IgD-negative memory B cell (primary cell): ENCODE results near the gene PALLD. TPM values are rescaled to one million over a fixed set of nuclear protein-coding genes. Genes with fewer than 3 reads are reported as not detected.

ENCODE experiments used
- H3K27ac Mint-ChIP-seq, 3 donors: one replicate each; pipeline ENCODE4 v1.8.0; 2020 to 2022; ENCODE audit warnings: mild to moderate bottlenecking in 3 of 3, mixed read lengths in 3 of 3, moderate library complexity in 1 of 3
- H3K27me3 Mint-ChIP-seq: one replicate; pipeline ENCODE4 v1.8.0; 2021; ENCODE audit warnings: mixed read lengths
- H3K36me3 Mint-ChIP-seq: one replicate; pipeline ENCODE4 v1.8.0; 2020; ENCODE audit warnings: mild to moderate bottlenecking, mixed read lengths
- H3K4me1 Mint-ChIP-seq, 3 donors: one replicate each; pipeline ENCODE4 v1.8.0; 2020 to 2022; ENCODE audit warnings: mixed read lengths in 3 of 3, mild to moderate bottlenecking in 1 of 3
- H3K4me3 Mint-ChIP-seq, 4 donors: one replicate each; pipeline ENCODE4 v1.8.0; 2020 to 2022; ENCODE audit warnings: mild to moderate bottlenecking in 4 of 4, mixed read lengths in 4 of 4, moderate library complexity in 3 of 4
- H3K9me3 Mint-ChIP-seq, 3 donors: one replicate each; pipeline ENCODE4 v1.8.0; 2020 to 2021; ENCODE audit warnings: mixed read lengths in 3 of 3, mild to moderate bottlenecking in 1 of 3
- polyA plus RNA-seq: library from polyadenylated mRNA; unstranded; fragments of 300-500 nt; fragmentation: Illumina TruSeq; gene quantifications from one replicate; pipeline ENCODE4 v1.2.3, GENCODE V29; 2021

PALLD gene
- polyA plus RNA-seq, 1 donor from 2014 or later: 0.31 TPM

DNA sequence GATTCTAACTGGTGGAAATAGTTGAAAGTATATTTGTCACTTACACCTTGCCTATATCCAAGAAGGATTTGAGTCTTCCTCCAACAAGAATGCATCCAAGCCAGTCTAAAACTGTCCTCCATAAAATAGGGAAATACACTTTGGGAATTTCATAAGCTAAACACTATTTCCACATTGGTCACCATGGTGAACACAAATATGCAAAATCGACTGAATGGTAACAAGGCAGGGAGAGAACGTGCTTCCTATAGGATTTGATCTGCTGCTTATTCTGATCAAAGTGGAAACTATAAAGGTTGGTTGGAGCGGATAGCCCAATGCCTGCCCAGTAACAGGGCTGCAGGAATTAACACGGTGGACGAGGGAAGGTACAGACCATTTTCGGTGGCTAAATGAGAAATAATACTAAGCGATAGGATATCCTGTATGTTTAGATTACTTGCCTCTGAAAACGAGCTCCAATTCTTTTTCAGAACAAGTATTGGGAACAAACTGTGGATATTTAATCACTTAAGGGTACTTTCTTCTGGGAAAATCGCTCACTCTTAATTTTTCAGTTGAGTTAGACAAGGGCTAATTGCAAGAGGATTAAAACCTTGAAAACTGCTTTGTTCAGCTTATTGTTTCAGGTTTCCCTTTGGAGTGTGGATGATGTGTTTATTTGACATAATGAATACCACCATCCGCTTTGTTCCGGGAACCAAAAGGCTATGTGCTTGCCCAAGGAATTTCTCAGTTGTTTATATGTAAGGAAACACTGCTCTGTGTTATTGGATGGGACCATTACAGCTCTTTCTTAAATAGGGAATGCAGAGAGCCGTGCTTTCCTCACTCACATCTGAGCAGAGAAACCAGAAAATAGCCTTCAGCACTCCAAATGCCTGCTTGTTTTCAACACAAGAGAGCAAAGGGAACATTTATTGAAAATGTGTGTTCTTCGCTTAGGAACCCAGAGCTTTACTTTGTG is 318.8 kb downstream of the PALLD start:
- Mint-ChIP-seq H3K27me3 (peaks cover 20% of the 10 kb centered on the region), H3K27ac (no peak overlapping the region), H3K36me3 (no peaks in the 10 kb centered on the region), H3K9me3 (no peaks in the 10 kb centered on the region), H3K4me1 (peaks cover 0 to 11% (median 0%) of the 10 kb centered on the region in 3 donors), H3K4me3 (no peak overlapping the region)

DNA sequence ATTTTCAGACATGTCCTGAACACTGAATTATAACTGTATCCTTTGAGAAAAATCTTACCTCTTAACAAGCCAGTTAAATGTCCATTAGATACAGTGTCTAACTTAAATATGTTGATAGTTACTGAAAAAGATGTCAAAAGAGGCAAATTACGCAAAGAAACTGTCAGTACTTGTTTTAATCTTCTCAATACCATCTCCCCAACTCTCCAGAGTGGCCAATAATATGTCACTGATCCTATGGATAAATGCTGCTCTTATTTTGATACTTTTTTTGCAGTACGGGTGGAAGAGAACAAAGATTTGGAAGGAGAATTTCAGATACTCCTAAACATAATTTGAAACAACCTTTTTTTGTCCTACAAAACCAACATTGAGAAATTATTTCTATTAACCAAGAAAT is 320.5 kb downstream of the PALLD start:
- Mint-ChIP-seq H3K27me3 (peaks cover 15% of the 10 kb centered on the region), H3K4me1 (peaks cover 0 to 11% (median 0%) of the 10 kb centered on the region in 3 donors), H3K4me3 (no peak overlapping the region)

DNA sequence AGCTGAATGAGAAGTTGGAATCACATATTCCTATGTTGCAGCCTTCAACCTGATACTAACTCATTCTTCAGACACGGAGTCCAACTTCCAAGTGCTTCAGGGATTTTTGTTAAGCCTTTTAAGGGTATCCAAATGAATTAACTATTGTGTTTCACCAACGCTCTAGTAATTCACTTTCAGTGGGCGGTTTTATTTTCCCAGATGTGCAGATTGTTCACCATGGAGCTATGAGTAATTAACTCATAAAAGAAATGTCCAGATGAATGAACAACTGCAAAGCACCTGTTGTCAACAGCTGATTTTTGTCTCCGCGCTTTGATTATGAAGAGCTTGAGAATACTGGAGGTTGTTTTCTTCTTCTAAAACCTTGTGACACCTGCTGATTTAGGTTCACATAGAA is 325.6 kb downstream of the PALLD start:
- Mint-ChIP-seq H3K9me3 (no peaks in the 10 kb centered on the region), H3K27me3 (no peaks in the 10 kb centered on the region), H3K4me1 (peaks cover 0 to under 1% (median 0%) of the 10 kb centered on the region in 3 donors), H3K4me3 (peak overlapping the region in 1 of 4 donors; percentile 5), H3K36me3 (no peaks in the 10 kb centered on the region), H3K27ac (no peak overlapping the region)

More for the DNA sequence above, 320.5 kb downstream of the PALLD start:
- no peaks in the 10 kb centered on the region for H3K36me3 Mint-ChIP-seq
- H3K27ac Mint-ChIP-seq: no peak overlapping the region
- H3K9me3 Mint-ChIP-seq: no peaks in the 10 kb centered on the region

DNA sequence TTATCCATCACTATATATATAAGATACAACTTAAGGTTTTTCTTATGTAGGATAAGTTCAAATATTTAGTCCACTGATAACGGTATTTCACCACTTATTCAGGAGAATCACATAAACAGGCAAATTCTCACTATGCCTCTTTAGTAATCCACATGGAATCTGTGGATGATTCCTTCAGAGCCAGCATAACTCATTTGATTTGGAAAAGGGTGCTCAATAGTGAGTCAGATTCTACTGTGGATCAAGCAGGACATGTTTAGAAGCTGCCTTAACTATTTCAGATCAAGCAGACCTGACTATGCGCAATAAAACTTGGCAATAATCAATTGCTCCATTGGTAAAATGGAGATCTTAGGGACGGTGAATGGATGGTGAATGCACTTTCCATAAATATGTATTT is 329.1 kb downstream of the PALLD start:
- Mint-ChIP-seq H3K4me3 (no peak overlapping the region), H3K27me3 (peaks cover 3% of the 10 kb centered on the region), H3K36me3 (no peaks in the 10 kb centered on the region), H3K9me3 (no peaks in the 10 kb centered on the region), H3K27ac (no peak overlapping the region), H3K4me1 (peaks cover 0 to 1% (median 0%) of the 10 kb centered on the region in 3 donors)

DNA sequence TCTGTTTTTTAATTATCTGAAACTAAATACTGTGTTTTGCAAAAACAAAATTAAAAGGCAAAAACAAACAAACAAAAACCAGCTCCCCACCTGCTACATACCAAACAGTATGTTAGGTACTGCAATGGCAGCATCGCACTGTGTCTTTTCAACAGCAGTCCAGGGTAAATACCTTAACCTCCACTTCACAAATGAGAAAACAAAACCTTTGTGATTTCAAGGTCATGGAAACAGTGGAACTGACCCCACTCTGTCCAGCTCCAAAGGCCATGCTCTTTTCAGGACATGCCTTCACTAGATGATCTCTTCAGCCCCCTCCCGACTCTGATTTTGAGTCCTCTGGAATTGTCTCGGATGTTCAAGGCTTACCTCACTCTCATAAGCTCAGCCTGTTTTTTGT is 329.8 kb downstream of the PALLD start:
- Mint-ChIP-seq H3K4me3 (no peak overlapping the region), H3K27ac (no peak overlapping the region), H3K9me3 (no peaks in the 10 kb centered on the region), H3K4me1 (peaks cover 4 to 5% (median 4%) of the 10 kb centered on the region in 3 donors), H3K36me3 (no peaks in the 10 kb centered on the region), H3K27me3 (peaks cover 8% of the 10 kb centered on the region)

DNA sequence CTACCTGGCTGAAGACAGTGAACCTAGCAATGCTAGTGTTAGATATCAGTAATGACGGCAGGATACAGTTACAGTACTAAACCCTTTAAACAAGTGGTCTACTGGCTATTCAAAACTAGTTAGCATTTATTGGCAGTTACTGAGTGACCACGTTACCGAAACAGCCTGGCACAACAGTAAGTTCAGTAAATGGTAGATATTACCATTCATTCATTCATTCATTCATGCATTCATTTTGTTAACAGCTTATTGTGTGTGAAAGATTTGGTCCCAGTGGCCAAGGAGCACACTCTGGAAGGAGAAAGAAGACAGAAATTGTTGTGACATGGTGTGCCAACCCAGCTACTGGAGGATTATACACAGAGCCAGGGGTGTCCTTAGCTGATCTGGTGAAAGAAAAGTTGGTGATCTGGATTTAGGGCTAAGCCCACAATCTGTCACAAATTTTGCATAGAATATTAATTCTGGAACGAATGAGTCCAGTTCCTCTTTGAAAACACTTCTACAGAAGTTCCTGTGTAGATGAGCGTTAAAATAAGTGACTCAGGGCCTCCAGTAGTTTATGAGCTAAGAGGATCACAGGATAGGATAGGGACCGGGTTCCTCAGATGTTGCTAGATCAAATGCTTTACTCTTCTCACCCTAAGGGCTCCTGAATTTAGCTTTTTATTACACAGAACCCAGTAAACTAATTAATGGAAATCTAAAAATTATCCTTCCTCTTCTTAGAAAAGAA is 334.1 kb downstream of the PALLD start:
- peaks cover 5 to 8% (median 7%) of the 10 kb centered on the region in 3 donors for H3K4me1 Mint-ChIP-seq
- H3K27ac Mint-ChIP-seq: peak overlapping the region in 1 of 3 donors; percentile 80
- peaks cover 26% of the 10 kb centered on the region for H3K27me3 Mint-ChIP-seq
- H3K4me3 Mint-ChIP-seq: peak overlapping the region; percentile 82 to 91 (median 83)
- peaks cover 2% of the 10 kb centered on the region for H3K36me3 Mint-ChIP-seq
- no peaks in the 10 kb centered on the region for H3K9me3 Mint-ChIP-seq

DNA sequence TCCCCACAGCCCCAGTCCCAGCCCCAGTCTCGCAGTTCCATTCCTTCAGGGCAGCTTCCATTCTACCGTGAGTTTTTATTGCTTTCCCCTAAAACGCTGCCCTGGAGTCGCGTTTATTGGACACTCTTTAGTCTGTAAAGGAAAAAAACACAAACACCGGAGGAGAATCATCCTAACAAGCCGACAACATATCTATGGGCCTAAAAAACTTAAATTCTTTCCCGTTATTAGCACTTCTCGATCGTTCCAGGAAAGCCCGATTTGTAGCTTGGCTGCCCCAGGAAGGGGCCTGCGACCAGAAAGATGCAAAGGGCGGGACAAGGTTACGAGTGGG is 334.7 kb downstream of the PALLD start:
- Mint-ChIP-seq H3K27ac (peak overlapping the region in 1 of 3 donors; percentile 80), H3K36me3 (peaks cover 2% of the 10 kb centered on the region), H3K4me3 (peak overlapping the region; percentile 82 to 91 (median 83)), H3K9me3 (no peaks in the 10 kb centered on the region), H3K4me1 (peaks cover 5 to 8% (median 7%) of the 10 kb centered on the region in 3 donors), H3K27me3 (peaks cover 30% of the 10 kb centered on the region)

DNA sequence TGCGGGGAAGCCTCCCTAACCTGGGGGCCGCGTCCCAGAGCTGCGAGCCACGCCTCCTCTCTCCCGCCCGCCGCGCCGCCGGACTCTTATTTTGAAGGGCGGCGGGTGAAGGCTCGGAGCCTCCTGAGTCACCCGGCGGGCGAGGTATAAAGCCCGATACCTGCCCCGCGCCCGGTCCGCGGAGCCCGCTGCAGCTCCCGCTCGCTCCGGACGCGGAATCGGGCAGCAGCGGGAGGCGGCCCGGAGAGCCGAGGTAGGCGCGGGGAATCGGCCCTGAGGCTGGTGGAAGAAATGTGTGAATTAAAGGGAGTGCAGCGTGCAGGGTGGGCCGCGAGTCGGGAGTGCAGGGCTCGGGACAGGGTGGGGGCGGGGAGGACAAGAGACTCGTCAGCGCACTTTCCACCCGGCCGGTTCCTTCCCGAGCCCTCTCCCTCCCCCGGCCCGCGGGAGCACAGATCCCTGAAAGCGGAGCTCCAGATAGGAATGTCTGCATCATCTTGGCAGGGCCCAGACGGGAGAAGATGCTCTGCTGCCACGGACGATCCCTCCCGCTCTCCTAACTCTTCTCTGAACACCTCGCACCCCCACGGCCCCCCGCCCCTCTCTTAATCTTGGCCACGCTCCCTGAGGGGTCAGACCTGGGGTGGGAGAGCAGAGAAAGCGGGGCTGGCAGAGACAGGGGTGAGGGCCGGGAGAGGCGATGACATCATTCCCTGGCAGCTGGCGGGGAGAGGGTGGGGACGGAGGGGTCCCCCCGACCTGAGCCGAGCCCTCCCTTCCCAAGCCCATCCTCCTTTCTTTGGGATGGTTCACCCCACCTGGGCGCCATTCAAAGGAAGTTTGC is 335.3 kb downstream of the PALLD start:
- H3K27me3 Mint-ChIP-seq: peaks cover 32% of the 10 kb centered on the region
- peak overlapping the region; percentile 82 to 91 (median 83) for H3K4me3 Mint-ChIP-seq
- no peaks in the 10 kb centered on the region for H3K9me3 Mint-ChIP-seq
- no peak overlapping the region for H3K27ac Mint-ChIP-seq
- peaks cover 5 to 8% (median 7%) of the 10 kb centered on the region in 3 donors for H3K4me1 Mint-ChIP-seq
- H3K36me3 Mint-ChIP-seq: peaks cover 2% of the 10 kb centered on the region

DNA sequence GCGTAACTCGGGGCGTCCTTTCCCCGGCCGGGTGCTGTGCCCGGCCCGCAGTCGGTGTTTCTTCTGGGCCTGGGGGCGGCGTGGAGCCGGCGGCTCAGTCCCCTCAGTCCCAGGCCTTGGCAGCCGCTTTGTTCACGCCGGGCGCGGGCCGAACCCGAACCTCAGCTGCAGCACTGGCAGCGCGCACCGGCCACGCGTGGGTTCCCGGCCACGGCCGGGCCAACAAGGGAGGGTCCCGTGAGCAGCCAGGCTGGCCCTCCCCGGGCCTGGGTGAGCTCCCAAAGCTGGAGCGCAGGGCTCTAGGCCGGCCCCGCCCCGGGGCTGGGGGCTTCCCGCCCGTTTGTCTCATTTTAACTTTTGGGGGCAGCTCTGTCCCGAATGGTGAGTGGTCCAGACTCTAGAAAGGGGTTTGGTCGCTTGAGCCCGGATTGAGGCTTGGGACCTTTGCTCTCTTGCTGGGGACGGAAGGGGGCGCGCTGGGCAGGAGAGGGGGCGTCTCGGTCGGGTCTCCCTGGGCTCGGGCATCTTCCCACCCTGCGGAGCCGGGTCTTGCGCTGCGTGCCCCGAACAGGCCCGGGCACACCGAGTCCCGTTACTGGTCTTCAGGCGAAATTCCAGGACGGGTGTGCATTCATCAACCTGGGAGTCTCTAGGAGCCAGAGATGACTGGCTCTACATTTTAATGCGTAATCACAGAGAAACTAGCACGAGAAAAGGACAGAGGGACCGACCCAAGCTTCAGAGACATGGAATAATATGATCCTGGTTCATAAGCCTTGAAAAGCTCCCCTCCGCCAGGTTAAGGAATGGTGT is 336.1 kb downstream of the PALLD start:
- peaks cover 37% of the 10 kb centered on the region for H3K27me3 Mint-ChIP-seq
- H3K4me3 Mint-ChIP-seq: peak overlapping the region; percentile 83 to 91 (median 86)
- peaks cover 2% of the 10 kb centered on the region for H3K36me3 Mint-ChIP-seq
- H3K27ac Mint-ChIP-seq: no peak overlapping the region
- peaks cover 5 to 8% (median 7%) of the 10 kb centered on the region in 3 donors for H3K4me1 Mint-ChIP-seq
- H3K9me3 Mint-ChIP-seq: no peaks in the 10 kb centered on the region

DNA sequence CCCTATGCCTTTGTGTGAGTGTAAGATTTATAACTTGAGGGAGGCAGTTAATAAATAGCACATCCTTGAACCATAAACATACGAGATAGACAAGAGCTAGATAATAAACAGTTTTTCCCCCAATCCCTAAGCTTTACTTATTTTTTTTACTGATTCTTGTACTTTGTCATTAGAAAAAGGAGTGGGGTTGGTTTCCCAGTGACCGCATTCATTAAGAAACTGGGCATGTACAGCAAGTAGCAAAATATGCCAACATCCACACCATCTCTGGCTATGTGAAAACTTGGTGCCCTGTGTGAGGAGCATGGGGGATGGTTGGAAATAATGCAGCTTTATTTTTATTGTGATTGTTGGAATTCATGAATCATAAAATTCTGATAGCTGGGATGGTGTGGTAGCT is 337.0 kb downstream of the PALLD start:
- Mint-ChIP-seq H3K27me3 (peaks cover 41% of the 10 kb centered on the region), H3K4me1 (peaks cover 5 to 8% (median 7%) of the 10 kb centered on the region in 3 donors), H3K36me3 (peaks cover 2% of the 10 kb centered on the region), H3K4me3 (peak overlapping the region in 1 of 4 donors; percentile 86), H3K9me3 (no peaks in the 10 kb centered on the region), H3K27ac (no peak overlapping the region)

DNA sequence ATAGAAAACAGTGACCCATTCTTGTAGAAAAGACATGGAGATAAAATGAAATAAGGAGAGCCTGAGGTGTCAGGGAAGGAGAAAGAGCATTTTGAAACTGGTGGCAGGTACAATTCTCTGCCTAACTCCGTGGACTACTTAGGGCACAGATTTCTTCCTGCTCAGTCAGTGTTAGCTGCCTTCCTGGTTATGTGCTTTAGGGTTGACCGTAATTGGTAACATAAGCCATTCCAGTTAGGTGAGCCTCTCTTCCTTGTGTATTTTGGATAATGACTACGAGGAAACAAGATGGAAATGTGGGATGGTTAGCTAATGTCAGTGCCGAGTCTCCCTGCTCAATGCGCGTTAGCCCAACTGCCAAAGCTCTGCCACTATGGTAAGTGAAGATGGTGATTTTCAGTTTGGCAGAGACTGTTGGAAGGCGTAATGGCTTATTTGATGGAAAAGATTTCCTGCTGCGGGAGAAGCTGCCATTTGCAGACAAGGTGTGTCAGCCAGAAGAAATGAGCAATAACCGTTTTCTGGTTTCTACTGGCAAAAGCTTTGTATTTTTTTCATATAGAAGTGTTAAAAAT is 339.1 kb downstream of the PALLD start:
- Mint-ChIP-seq H3K36me3 (peaks cover 2% of the 10 kb centered on the region), H3K4me1 (peaks cover 5 to 7% (median 7%) of the 10 kb centered on the region in 3 donors), H3K27ac (no peak overlapping the region), H3K4me3 (no peak overlapping the region), H3K27me3 (peaks cover 40% of the 10 kb centered on the region), H3K9me3 (peaks cover 0 to 2% (median 1%) of the 10 kb centered on the region in 3 donors)

DNA sequence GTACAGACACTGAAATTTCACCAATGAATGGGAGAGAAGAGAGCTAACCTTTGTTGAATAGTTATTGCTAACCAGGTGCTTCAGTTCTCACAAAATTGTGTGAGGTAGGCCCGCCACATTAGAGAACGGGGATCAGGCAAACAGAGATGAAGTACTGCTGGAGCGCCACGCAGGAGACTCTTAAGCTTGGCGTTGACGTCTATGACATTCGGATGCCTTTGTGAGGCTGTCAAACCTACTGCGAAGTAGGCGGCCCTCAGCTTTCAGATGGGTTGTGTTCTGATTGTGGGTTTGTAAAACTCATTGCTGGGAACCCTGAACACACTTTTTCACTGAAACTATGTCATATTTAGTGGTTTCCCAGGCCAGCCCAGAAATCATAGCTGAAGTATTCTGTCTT is 339.6 kb downstream of the PALLD start:
- H3K27ac Mint-ChIP-seq: no peak overlapping the region
- peaks cover 0 to 2% (median 1%) of the 10 kb centered on the region in 3 donors for H3K9me3 Mint-ChIP-seq
- H3K4me3 Mint-ChIP-seq: no peak overlapping the region
- peaks cover 36% of the 10 kb centered on the region for H3K27me3 Mint-ChIP-seq
- peaks cover 3 to 5% (median 3%) of the 10 kb centered on the region in 3 donors for H3K4me1 Mint-ChIP-seq
- peaks cover 2% of the 10 kb centered on the region for H3K36me3 Mint-ChIP-seq

DNA sequence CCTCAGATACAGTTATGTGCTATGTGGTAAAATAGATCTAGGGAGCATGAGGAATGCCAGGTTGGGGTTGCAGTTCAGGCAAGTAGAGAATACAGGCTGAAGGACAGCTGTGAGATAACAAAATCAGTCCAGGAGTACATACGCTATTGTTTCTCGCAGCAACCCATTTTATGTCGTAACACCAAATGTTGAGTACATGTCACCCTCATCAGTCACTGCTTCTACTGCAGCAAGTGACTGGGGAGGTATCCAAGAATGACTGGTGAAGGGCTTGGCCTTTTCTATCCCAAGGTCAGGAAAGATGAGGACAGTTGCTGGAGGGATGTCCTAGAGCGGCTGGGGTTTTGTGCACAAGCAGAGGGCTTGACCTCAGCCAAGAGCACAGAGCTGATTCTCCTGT is 341.1 kb downstream of the PALLD start:
- H3K27ac Mint-ChIP-seq: peak overlapping the region in 1 of 3 donors; percentile 63

More for the DNA sequence above, 341.1 kb downstream of the PALLD start:
- Mint-ChIP-seq H3K4me1 (peaks cover 0 to 5% (median 2%) of the 10 kb centered on the region in 3 donors), H3K4me3 (no peak overlapping the region), H3K9me3 (peaks cover 0 to 2% (median 1%) of the 10 kb centered on the region in 3 donors), H3K27me3 (peaks cover 39% of the 10 kb centered on the region), H3K36me3 (peaks cover 2% of the 10 kb centered on the region)
